Upper lobe of left lung (tissue), 4 donors: Measurements from ENCODE around the gene MUC2.

Source experiments
- CTCF ChIP-seq, 6 experiments: fragments of 450-650 bp in 4 of 6; fragments of 200-600 bp in 2 of 6; sonication (generic) in 2 of 6; IDR thresholded peaks; one replicate each; pipeline ENCODE4 v1.5.1; 2016 to 2019; ENCODE audit warnings: antibody characterized with exemption in 6 of 6
- EP300 ChIP-seq, 4 donors: sonication (generic); formaldehyde crosslinking; IDR thresholded peaks; one replicate each; pipeline ENCODE4 v1.5.1; 2017; ENCODE audit warnings: antibody characterized with exemption in 4 of 4, control low read depth in 2 of 4
- POLR2A ChIP-seq, 4 donors: fragments of 450-650 bp; IDR thresholded peaks; one replicate each; pipeline ENCODE4 v1.5.1; 2016 to 2017; ENCODE audit warnings: antibody characterized with exemption in 4 of 4, mild to moderate bottlenecking in 2 of 4

GRCh38 chr11:1054143-1055108 lies 20.2 kb upstream of the MUC2 start:
- TF ChIP-seq POLR2A (IDR thresholded peaks at IDR 0.05) (no peak), CTCF (IDR thresholded peaks at IDR 0.05) (no peak), EP300 (IDR thresholded peaks at IDR 0.05) (no peak)
